ENCODE measurements around the gene KCTD11. TPM values are rescaled to one million over a fixed set of nuclear protein-coding genes. Genes with fewer than 3 reads are reported as not detected.

Gene KCTD11
- total and polyA plus RNA-seq, 4 donors, result 0.39 to 3.5 (median 1.4) TPM

DNA sequence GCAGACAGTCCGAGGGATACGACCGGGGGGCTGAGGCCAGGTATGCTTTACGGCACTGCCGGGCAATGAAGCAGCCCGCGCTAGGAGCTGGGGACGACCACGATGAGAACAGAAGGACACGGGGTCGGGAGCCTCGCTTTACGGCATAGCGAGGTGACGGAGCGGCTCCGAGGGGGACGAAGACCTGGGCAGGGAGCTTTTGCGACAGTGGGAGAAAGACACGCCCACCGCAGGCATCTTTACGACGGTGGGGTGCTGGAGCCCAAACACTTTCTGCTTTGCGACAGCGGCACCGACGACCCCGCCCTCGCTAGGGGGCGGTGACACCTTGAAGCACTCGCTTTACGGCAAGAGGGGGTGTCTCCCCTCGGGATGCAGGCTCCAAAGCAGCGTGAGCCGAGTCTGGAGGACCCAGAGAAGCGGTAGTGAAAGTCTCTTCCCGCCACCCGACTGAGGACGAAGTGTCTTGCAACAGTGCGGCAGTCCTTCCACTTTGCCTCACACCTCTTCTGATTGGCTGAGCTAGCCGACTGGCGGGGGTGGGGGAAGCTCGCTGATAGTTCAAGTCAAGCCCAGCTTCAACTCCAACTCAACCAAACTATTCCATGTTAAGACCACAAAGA lies 22.5 kb upstream of the KCTD11 start:
- under 1% methylated on average over 43 of the region's 43 CpGs for WGBS
- Histone ChIP-seq H3K27ac (ENCODE audit: low read depth in 1 of 2, low read length in 2 of 2) (peak overlapping the region; percentile 65 to 82), H3K9me3 (ENCODE audit: control insufficient read depth in 4 of 4, low read length in 3 of 4) (no peaks in the 10 kb centered on the region), H3K4me3 (ENCODE audit: low read depth in 1 of 3, low read length in 3 of 3) (peak overlapping the region; percentile 70 to 93 (median 84)), H3K4me1 (ENCODE audit: control insufficient read depth in 4 of 4, insufficient read depth in 4 of 4, low read length in 3 of 4) (peaks cover 8 to 22% (median 15%) of the 10 kb centered on the region in 4 donors), H3K36me3 (ENCODE audit: control insufficient read depth in 4 of 4, insufficient read depth in 3 of 4, low read depth in 1 of 4, low read length in 3 of 4) (peaks cover 0 to 18% (median 6%) of the 10 kb centered on the region in 4 donors), H3K27me3 (ENCODE audit: control insufficient read depth in 4 of 4, insufficient read depth in 4 of 4, low read length in 3 of 4) (no peaks in the 10 kb centered on the region), H3K9ac (ENCODE audit: low read depth in 1 of 2, low read length in 2 of 2) (peak overlapping the region; percentile 57 to 68)
- TF ChIP-seq EGR1 (IDR thresholded peaks at IDR 0.05; ENCODE audit: low read depth in 2 of 2), result no peak
- TF ChIP-seq SP1 (IDR thresholded peaks at IDR 0.05), result peak; percentile 69
- TF ChIP-seq GABPA (IDR thresholded peaks at IDR 0.05 in 1 of 2, conservative IDR thresholded peaks at IDR 0.05 in 1 of 2), result peak in 1 of 2 donors; percentile 75
- TF ChIP-seq, protein P1, sequence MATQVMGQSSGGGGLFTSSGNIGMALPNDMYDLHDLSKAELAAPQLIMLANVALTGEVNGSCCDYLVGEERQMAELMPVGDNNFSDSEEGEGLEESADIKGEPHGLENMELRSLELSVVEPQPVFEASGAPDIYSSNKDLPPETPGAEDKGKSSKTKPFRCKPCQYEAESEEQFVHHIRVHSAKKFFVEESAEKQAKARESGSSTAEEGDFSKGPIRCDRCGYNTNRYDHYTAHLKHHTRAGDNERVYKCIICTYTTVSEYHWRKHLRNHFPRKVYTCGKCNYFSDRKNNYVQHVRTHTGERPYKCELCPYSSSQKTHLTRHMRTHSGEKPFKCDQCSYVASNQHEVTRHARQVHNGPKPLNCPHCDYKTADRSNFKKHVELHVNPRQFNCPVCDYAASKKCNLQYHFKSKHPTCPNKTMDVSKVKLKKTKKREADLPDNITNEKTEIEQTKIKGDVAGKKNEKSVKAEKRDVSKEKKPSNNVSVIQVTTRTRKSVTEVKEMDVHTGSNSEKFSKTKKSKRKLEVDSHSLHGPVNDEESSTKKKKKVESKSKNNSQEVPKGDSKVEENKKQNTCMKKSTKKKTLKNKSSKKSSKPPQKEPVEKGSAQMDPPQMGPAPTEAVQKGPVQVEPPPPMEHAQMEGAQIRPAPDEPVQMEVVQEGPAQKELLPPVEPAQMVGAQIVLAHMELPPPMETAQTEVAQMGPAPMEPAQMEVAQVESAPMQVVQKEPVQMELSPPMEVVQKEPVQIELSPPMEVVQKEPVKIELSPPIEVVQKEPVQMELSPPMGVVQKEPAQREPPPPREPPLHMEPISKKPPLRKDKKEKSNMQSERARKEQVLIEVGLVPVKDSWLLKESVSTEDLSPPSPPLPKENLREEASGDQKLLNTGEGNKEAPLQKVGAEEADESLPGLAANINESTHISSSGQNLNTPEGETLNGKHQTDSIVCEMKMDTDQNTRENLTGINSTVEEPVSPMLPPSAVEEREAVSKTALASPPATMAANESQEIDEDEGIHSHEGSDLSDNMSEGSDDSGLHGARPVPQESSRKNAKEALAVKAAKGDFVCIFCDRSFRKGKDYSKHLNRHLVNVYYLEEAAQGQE (IDR thresholded peaks at IDR 0.05), result peak; percentile 46
- TF ChIP-seq, protein P2, sequence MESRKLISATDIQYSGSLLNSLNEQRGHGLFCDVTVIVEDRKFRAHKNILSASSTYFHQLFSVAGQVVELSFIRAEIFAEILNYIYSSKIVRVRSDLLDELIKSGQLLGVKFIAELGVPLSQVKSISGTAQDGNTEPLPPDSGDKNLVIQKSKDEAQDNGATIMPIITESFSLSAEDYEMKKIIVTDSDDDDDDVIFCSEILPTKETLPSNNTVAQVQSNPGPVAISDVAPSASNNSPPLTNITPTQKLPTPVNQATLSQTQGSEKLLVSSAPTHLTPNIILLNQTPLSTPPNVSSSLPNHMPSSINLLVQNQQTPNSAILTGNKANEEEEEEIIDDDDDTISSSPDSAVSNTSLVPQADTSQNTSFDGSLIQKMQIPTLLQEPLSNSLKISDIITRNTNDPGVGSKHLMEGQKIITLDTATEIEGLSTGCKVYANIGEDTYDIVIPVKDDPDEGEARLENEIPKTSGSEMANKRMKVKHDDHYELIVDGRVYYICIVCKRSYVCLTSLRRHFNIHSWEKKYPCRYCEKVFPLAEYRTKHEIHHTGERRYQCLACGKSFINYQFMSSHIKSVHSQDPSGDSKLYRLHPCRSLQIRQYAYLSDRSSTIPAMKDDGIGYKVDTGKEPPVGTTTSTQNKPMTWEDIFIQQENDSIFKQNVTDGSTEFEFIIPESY (IDR thresholded peaks at IDR 0.05), result peak; percentile 9
- peak; percentile 43 for TF ChIP-seq NR2F2 (IDR thresholded peaks at IDR 0.05)
- peak; percentile 12 for TF ChIP-seq FOXA1 (IDR thresholded peaks at IDR 0.05)
- TF ChIP-seq, protein P3, sequence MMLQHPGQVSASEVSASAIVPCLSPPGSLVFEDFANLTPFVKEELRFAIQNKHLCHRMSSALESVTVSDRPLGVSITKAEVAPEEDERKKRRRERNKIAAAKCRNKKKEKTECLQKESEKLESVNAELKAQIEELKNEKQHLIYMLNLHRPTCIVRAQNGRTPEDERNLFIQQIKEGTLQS (IDR thresholded peaks at IDR 0.05), result no peak
- peak in 1 of 2 donors; percentile 46 for TF ChIP-seq HNF4A (conservative IDR thresholded peaks at IDR 0.05)
- no peak for TF ChIP-seq HNF4G (IDR thresholded peaks at IDR 0.05)
- TF ChIP-seq, protein P4, sequence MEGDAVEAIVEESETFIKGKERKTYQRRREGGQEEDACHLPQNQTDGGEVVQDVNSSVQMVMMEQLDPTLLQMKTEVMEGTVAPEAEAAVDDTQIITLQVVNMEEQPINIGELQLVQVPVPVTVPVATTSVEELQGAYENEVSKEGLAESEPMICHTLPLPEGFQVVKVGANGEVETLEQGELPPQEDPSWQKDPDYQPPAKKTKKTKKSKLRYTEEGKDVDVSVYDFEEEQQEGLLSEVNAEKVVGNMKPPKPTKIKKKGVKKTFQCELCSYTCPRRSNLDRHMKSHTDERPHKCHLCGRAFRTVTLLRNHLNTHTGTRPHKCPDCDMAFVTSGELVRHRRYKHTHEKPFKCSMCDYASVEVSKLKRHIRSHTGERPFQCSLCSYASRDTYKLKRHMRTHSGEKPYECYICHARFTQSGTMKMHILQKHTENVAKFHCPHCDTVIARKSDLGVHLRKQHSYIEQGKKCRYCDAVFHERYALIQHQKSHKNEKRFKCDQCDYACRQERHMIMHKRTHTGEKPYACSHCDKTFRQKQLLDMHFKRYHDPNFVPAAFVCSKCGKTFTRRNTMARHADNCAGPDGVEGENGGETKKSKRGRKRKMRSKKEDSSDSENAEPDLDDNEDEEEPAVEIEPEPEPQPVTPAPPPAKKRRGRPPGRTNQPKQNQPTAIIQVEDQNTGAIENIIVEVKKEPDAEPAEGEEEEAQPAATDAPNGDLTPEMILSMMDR (IDR thresholded peaks at IDR 0.05; ENCODE audit: low read depth, low read length, missing input control), result no peak
- TF ChIP-seq TAF1 (conservative IDR thresholded peaks at IDR 0.05), result no peak
- TF ChIP-seq JUND (IDR thresholded peaks at IDR 0.05), result no peak
- TF ChIP-seq RAD21 (IDR thresholded peaks at IDR 0.05), result no peak
- TF ChIP-seq RXRA (IDR thresholded peaks at IDR 0.05), result peak; percentile 52 to 73
- TF ChIP-seq YY1 (IDR thresholded peaks at IDR 0.05), result peak; percentile 92
- no peak for TF ChIP-seq FOXA2 (IDR thresholded peaks at IDR 0.05)
- TF ChIP-seq, protein P5, sequence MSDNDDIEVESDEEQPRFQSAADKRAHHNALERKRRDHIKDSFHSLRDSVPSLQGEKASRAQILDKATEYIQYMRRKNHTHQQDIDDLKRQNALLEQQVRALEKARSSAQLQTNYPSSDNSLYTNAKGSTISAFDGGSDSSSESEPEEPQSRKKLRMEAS (IDR thresholded peaks at IDR 0.05), result no peak
- DNase-seq (ENCODE audit: low spot score), result peak; percentile 95

Data from liver (tissue), 9 donors.